Loucy (cell line): Measurements from ENCODE around the gene GJA10.

Experiments
- H2AFZ ChIP-seq: fragments of 200-600 bp; sonication (generic); 2 replicates; pipeline ENCODE4 v1.6.0; 2016; ENCODE audit warnings: antibody characterized with exemption, mild to moderate bottlenecking, low read length, moderate library complexity
- H3F3A ChIP-seq: fragments of 200-600 bp; 2 replicates; pipeline ENCODE4 v1.6.0; 2016; ENCODE audit warnings: antibody characterized with exemption, low read depth, mild to moderate bottlenecking
- H3K27me3 ChIP-seq: fragments of 200-600 bp; sonication (generic); 2 replicates; pipeline ENCODE4 v1.6.1; 2014; ENCODE audit warnings: low read length, mild to moderate bottlenecking; ENCODE audit not compliant: insufficient read depth, poor library complexity, severe bottlenecking
- H3K36me3 ChIP-seq: fragments of 200-600 bp; sonication (generic); 2 replicates; pipeline ENCODE4 v1.6.1; 2016; ENCODE audit warnings: low read length; ENCODE audit not compliant: insufficient read depth
- H3K4me1 ChIP-seq: fragments of 200-600 bp; sonication (generic); 2 replicates; pipeline ENCODE4 v1.5.1; 2014; ENCODE audit warnings: low read length, mild to moderate bottlenecking; ENCODE audit not compliant: insufficient read depth, poor library complexity, severe bottlenecking
- H3K4me2 ChIP-seq: fragments of 200-600 bp; sonication (generic); 2 replicates; pipeline ENCODE4 v1.6.0; 2014; ENCODE audit warnings: antibody characterized with exemption, low read length, low read depth, mild to moderate bottlenecking; ENCODE audit not compliant: poor library complexity, severe bottlenecking
- H3K4me3 ChIP-seq: fragments of 200-600 bp; sonication (generic); 2 replicates; pipeline ENCODE4 v1.5.1; 2014; ENCODE audit warnings: low read length, mild to moderate bottlenecking, mixed read lengths; ENCODE audit not compliant: poor library complexity, severe bottlenecking
- H3K79me2 ChIP-seq: fragments of 200-600 bp; sonication (generic); 2 replicates; pipeline ENCODE4 v1.6.1; 2014; ENCODE audit warnings: low read length; ENCODE audit not compliant: insufficient read depth
- H3K9ac ChIP-seq: fragments of 200-600 bp; sonication (generic); 2 replicates; pipeline ENCODE4 v1.6.0; 2014; ENCODE audit warnings: mild to moderate bottlenecking, low read depth, low read length, moderate library complexity; ENCODE audit not compliant: poor library complexity, severe bottlenecking
- H3K9me2 ChIP-seq: fragments of 200-600 bp; sonication (generic); replicated peaks from 2 replicates; pipeline ENCODE4 v1.6.1; 2016; ENCODE audit warnings: low read depth, low read length, mixed read lengths
- H3K9me3 ChIP-seq: fragments of 200-600 bp; sonication (generic); 2 replicates; pipeline ENCODE4 v1.6.1; 2014; ENCODE audit warnings: mild to moderate bottlenecking, antibody characterized with exemption, low read length, low read depth; ENCODE audit not compliant: insufficient read depth
- H4K20me1 ChIP-seq: fragments of 200-600 bp; sonication (generic); 2 replicates; pipeline ENCODE4 v1.6.0; 2014; ENCODE audit warnings: antibody characterized with exemption, low read length, mild to moderate bottlenecking; ENCODE audit not compliant: insufficient read depth, poor library complexity, severe bottlenecking
- EZH2phosphoT487 ChIP-seq: fragments of 200-600 bp; IDR thresholded peaks from 2 replicates; pipeline ENCODE4 v1.6.1; 2018; ENCODE audit warnings: antibody characterized with exemption, mild to moderate bottlenecking, moderate library complexity, borderline replicate concordance
- TF ChIP-seq, protein P1 (sequence below): fragments of 200-600 bp; sonication (generic); conservative IDR thresholded peaks from 2 replicates; pipeline ENCODE4 v1.5.1; 2014; ENCODE audit warnings: mild to moderate bottlenecking, antibody characterized with exemption, low read length

GJA10 gene

GRCh38 chr6:89924231-89924630 is 30.0 kb downstream of the GJA10 start:
- Histone ChIP-seq H3K4me1 (peaks cover 14% of the 10 kb centered on the region), H2AFZ (no peak overlapping the region), H4K20me1 (no peaks in the 10 kb centered on the region), H3K4me2 (no peak overlapping the region), H3K79me2 (no peaks in the 10 kb centered on the region), H3F3A (no peaks in the 10 kb centered on the region), H3K36me3 (no peaks in the 10 kb centered on the region), H3K9me3 (no peaks in the 10 kb centered on the region), H3K9ac (no peak overlapping the region), H3K4me3 (no peak overlapping the region), H3K9me2 (no peaks in the 10 kb centered on the region), H3K27me3 (no peaks in the 10 kb centered on the region)
- no peak for TF ChIP-seq EZH2phosphoT487
- TF ChIP-seq, protein P1, sequence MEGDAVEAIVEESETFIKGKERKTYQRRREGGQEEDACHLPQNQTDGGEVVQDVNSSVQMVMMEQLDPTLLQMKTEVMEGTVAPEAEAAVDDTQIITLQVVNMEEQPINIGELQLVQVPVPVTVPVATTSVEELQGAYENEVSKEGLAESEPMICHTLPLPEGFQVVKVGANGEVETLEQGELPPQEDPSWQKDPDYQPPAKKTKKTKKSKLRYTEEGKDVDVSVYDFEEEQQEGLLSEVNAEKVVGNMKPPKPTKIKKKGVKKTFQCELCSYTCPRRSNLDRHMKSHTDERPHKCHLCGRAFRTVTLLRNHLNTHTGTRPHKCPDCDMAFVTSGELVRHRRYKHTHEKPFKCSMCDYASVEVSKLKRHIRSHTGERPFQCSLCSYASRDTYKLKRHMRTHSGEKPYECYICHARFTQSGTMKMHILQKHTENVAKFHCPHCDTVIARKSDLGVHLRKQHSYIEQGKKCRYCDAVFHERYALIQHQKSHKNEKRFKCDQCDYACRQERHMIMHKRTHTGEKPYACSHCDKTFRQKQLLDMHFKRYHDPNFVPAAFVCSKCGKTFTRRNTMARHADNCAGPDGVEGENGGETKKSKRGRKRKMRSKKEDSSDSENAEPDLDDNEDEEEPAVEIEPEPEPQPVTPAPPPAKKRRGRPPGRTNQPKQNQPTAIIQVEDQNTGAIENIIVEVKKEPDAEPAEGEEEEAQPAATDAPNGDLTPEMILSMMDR = no peak

GRCh38 chr6:89925826-89926225 is 31.6 kb downstream of the GJA10 start:
- TF ChIP-seq, protein P1 = no peak
- TF ChIP-seq EZH2phosphoT487 = no peak
- Histone ChIP-seq H3K9me2 (no peaks in the 10 kb centered on the region), H3K4me3 (no peak overlapping the region), H2AFZ (no peak overlapping the region), H3K36me3 (peaks cover 4% of the 10 kb centered on the region; the same call in 1 of the 2 replicates), H3K4me1 (peaks cover 21% of the 10 kb centered on the region), H4K20me1 (no peaks in the 10 kb centered on the region), H3K9me3 (no peaks in the 10 kb centered on the region), H3K27me3 (no peaks in the 10 kb centered on the region), H3K9ac (no peak overlapping the region), H3K4me2 (no peak overlapping the region), H3F3A (no peaks in the 10 kb centered on the region), H3K79me2 (no peaks in the 10 kb centered on the region)

DNA sequence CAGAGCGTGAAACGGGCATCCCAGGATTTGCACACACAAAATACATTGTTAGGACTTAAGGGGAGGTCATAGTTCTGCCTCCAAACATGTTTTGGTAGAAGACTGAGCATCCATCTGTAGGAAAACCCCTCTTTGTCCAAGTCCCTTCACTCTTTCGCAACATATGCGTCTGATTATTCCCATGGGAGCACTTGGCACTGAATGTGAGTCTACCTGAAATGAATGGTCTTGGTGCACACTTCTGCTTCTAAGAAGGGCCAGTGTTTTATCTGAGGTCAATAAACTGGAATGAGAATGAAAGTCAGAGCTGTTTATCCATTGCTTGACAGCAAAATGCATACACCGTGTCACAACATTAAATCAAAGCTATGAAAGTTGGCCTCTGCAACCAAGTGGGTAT is 33.0 kb downstream of the GJA10 start:
- H3K9me3 ChIP-seq = no peaks in the 10 kb centered on the region
- H3K4me3 ChIP-seq = no peak overlapping the region
- H3K4me1 ChIP-seq = peaks cover 16% of the 10 kb centered on the region
- no peaks in the 10 kb centered on the region for H4K20me1 ChIP-seq
- H3K36me3 ChIP-seq = peaks cover 13% of the 10 kb centered on the region
- no peak for TF ChIP-seq EZH2phosphoT487
- TF ChIP-seq, protein P1 = no peak
- no peak overlapping the region for H2AFZ ChIP-seq
- no peaks in the 10 kb centered on the region for H3K27me3 ChIP-seq
- H3K9me2 ChIP-seq = no peaks in the 10 kb centered on the region
- no peak overlapping the region for H3K4me2 ChIP-seq
- no peak overlapping the region for H3K9ac ChIP-seq
- no peaks in the 10 kb centered on the region for H3F3A ChIP-seq
- H3K79me2 ChIP-seq = no peaks in the 10 kb centered on the region
